Upper lobe of right lung (tissue), 1 donor: ENCODE measurements around the gene HLA-DMB. TPM values are rescaled to one million over a fixed set of nuclear protein-coding genes. Genes with fewer than 3 reads are reported as not detected.

Experiments used
- ATAC-seq: fragments of 200-7000 bp; cut with Tn5 transposase; one replicate; pipeline ENCODE4 v1.9.1; 2020; ENCODE audit warnings: mild to moderate bottlenecking, moderate library complexity
- DNase-seq: peaks from one replicate; pipeline ENCODE4 v3.0.0-alpha.2; 2020
- H3K27ac ChIP-seq: fragments of 200-600 bp; one replicate; pipeline ENCODE4 v1.8.0; 2022
- H3K27me3 ChIP-seq: fragments of 200-600 bp; one replicate; pipeline ENCODE4 v1.8.0; 2022; ENCODE audit warnings: mild to moderate bottlenecking
- H3K36me3 ChIP-seq: fragments of 200-600 bp; one replicate; pipeline ENCODE4 v1.8.0; 2022
- H3K4me1 ChIP-seq: fragments of 200-600 bp; one replicate; pipeline ENCODE4 v1.8.0; 2022
- H3K4me3 ChIP-seq: fragments of 200-600 bp; one replicate; pipeline ENCODE4 v1.8.0; 2022; ENCODE audit warnings: mild to moderate bottlenecking
- H3K9me3 ChIP-seq: fragments of 200-600 bp; one replicate; pipeline ENCODE4 v1.8.0; 2022
- CTCF ChIP-seq: fragments of 200-600 bp; IDR thresholded peaks from one replicate; pipeline ENCODE4 v1.8.0; 2022; ENCODE audit warnings: antibody characterized with exemption
- intact Hi-C: fragments of 100-400 bp; cut with DNase I; formaldehyde crosslinking; loops from one replicate; pipeline ENCODE4 v1.11.0; 2022
- total RNA-seq: library from RNA; stranded (reverse); fragmentation: NEBNext Ultra II Directional; extraction: Animal tissue kit (Norgen Biotek cat#: 25700); gene quantifications from one replicate; pipeline ENCODE4 v1.2.1, GENCODE V29; 2021
- donor health status: DM: no; HTN: yes; CAD: no; lungs with severe emphysema.

Gene HLA-DMB
- total RNA-seq, 1 donor from 2014 or later: 140 TPM

GRCh38 chr6:32936239-32937152, 4.3 kb downstream of the HLA-DMB start:
- Histone ChIP-seq H3K4me1 (peaks cover 16% of the 10 kb centered on the region), H3K27me3 (no peaks in the 10 kb centered on the region), H3K9me3 (no peaks in the 10 kb centered on the region), H3K36me3 (peaks cover 11% of the 10 kb centered on the region), H3K27ac (peak overlapping the region; percentile 60), H3K4me3 (no peak overlapping the region)
- intact Hi-C loops: loop anchor here (5.0 kb wide), 1 partner anchor 41 kb away; no protein-coding TSS in a partner anchor
- ATAC-seq (peak; percentile 39), DNase-seq (no peak)
- TF ChIP-seq CTCF: no peak

GRCh38 chr6:32935551-32936238, 5.1 kb downstream of the HLA-DMB start:
- Histone ChIP-seq H3K27ac (no peak overlapping the region), H3K4me3 (no peak overlapping the region), H3K9me3 (no peaks in the 10 kb centered on the region), H3K4me1 (peaks cover 11% of the 10 kb centered on the region), H3K27me3 (no peaks in the 10 kb centered on the region), H3K36me3 (peaks cover 11% of the 10 kb centered on the region)
- DNase-seq (no peak), ATAC-seq (no peak)
- TF ChIP-seq CTCF: no peak
- intact Hi-C loops: loop anchor here (5.0 kb wide), 1 partner anchor 42 kb away; no protein-coding TSS in a partner anchor

DNA sequence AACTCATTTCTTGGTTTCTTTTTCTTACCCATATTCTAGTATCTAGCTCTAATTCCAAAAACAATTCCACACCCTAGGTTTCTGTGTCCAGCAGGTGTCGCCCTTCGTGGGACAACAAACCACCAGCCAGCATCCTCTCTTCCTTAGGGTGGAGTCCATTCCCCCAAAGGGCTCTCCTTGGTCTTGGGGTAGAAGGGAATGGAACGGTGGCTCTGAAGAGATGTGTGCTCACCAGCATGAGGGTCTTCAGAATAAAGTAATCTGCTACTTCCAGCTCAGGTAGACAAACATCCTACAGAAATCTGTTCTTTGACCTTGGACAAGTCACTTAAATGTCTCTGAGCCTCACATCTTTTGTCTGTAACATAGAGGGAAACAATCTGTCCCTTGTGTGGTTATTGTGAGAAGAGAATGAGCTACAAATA, 7.2 kb downstream of the HLA-DMB start:
- H3K36me3 ChIP-seq: peaks cover 11% of the 10 kb centered on the region
- no peaks in the 10 kb centered on the region for H3K9me3 ChIP-seq
- intact Hi-C loops: no loop called here
- no peaks in the 10 kb centered on the region for H3K27me3 ChIP-seq
- H3K4me3 ChIP-seq: no peak overlapping the region
- TF ChIP-seq CTCF: peak; percentile 86
- H3K4me1 ChIP-seq: no peaks in the 10 kb centered on the region
- peak; percentile 86 for ATAC-seq
- peak; percentile 83 for DNase-seq
- no peak overlapping the region for H3K27ac ChIP-seq

DNA sequence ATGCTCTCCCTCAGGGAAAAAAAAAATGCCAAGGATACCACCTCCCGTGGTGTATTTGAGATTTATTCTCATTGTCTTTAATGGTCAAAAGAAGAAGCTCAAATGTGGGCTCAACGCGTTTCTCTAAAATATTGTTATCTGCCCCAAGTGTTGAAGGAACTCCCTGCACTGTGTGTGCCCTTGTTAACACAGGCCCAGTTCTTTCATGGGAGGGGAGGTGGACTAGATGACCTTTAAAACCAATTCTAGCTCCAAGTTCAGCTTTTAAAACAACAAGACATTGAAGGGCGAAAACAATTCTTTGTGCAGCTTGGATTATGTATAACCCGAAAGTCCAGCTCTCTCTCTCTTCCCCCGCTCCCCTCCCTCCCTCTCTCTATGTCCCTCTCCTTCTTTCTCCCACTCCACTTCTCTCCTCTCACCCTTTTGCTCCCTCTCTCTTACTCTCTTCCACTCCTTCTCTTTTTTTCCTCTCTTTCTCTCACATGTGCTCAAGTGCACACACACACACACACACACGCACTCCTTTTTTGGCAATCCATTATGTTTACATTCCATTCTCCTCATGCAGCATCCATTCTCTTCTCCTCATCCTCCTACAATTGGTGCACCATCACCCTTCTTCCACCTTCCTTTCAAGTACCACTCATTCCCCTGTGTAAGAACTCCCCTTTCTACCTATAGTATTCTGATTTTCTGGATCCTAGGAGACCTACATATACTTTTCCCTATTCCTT, 8.5 kb downstream of the HLA-DMB start:
- H3K36me3 ChIP-seq: peaks cover 11% of the 10 kb centered on the region
- no peaks in the 10 kb centered on the region for H3K9me3 ChIP-seq
- no peak for TF ChIP-seq CTCF
- no peak overlapping the region for H3K4me3 ChIP-seq
- intact Hi-C loops: no loop called here
- H3K4me1 ChIP-seq: no peaks in the 10 kb centered on the region
- no peaks in the 10 kb centered on the region for H3K27me3 ChIP-seq
- no peak overlapping the region for H3K27ac ChIP-seq
- ATAC-seq: no peak
- DNase-seq: no peak

GRCh38 chr6:32931211-32931610, 9.6 kb downstream of the HLA-DMB start:
- Histone ChIP-seq H3K9me3 (no peaks in the 10 kb centered on the region), H3K4me1 (no peaks in the 10 kb centered on the region), H3K4me3 (no peak overlapping the region), H3K27me3 (no peaks in the 10 kb centered on the region), H3K36me3 (peaks cover 3% of the 10 kb centered on the region), H3K27ac (no peak overlapping the region)
- DNase-seq: no peak
- no peak for ATAC-seq
- no peak for TF ChIP-seq CTCF
- intact Hi-C loops: no loop called here
